HEK293T (cell line): ENCODE results near the gene CHMP2A.

Experiments used
- NFRKB ChIP-seq: fragments of 450-650 bp; IDR thresholded peaks from 2 replicates; pipeline ENCODE4 v1.6.1; 2016; ENCODE audit warnings: mild to moderate bottlenecking, moderate library complexity
- SUZ12 ChIP-seq: fragments of 450-650 bp; IDR thresholded peaks from 2 replicates; pipeline ENCODE4 v1.6.1; 2016; ENCODE audit warnings: mild to moderate bottlenecking

- TF ChIP-seq NFRKB: no peak
- TF ChIP-seq SUZ12: no peak
These were observed 16.1 kb upstream of the CHMP2A start for GRCh38 chr19:58570770-58571574.
